LNCAP (cell line): ENCODE results near the gene CDH11.

ENCODE experiments used
- TF ChIP-seq, protein P1 (sequence below): fragments of 450-650 bp; IDR thresholded peaks from 2 replicates; pipeline ENCODE4 v1.5.1; 2017; ENCODE audit warnings: mild to moderate bottlenecking

The CDH11 gene

DNA sequence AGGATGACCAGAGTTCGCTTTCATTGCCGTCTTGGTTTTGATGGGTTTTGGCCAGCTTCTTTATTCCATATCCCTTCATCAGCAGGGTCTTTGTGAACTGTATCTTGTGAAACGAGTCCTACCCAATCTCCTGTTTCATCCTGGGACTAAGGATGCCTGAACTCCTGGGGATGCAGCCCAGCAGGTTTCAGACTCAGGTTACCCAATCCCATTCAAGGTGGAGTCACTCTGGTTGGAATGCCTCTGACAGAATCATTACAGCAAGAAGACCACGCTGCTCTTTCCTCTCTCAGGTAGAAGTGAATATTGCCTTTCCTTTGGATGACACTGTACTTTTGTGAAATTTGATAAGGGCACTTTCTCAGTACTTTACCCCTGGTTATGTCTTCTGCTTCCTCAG lies 98.1 kb downstream of the CDH11 start:
- TF ChIP-seq, protein P1, sequence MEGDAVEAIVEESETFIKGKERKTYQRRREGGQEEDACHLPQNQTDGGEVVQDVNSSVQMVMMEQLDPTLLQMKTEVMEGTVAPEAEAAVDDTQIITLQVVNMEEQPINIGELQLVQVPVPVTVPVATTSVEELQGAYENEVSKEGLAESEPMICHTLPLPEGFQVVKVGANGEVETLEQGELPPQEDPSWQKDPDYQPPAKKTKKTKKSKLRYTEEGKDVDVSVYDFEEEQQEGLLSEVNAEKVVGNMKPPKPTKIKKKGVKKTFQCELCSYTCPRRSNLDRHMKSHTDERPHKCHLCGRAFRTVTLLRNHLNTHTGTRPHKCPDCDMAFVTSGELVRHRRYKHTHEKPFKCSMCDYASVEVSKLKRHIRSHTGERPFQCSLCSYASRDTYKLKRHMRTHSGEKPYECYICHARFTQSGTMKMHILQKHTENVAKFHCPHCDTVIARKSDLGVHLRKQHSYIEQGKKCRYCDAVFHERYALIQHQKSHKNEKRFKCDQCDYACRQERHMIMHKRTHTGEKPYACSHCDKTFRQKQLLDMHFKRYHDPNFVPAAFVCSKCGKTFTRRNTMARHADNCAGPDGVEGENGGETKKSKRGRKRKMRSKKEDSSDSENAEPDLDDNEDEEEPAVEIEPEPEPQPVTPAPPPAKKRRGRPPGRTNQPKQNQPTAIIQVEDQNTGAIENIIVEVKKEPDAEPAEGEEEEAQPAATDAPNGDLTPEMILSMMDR: no peak

DNA sequence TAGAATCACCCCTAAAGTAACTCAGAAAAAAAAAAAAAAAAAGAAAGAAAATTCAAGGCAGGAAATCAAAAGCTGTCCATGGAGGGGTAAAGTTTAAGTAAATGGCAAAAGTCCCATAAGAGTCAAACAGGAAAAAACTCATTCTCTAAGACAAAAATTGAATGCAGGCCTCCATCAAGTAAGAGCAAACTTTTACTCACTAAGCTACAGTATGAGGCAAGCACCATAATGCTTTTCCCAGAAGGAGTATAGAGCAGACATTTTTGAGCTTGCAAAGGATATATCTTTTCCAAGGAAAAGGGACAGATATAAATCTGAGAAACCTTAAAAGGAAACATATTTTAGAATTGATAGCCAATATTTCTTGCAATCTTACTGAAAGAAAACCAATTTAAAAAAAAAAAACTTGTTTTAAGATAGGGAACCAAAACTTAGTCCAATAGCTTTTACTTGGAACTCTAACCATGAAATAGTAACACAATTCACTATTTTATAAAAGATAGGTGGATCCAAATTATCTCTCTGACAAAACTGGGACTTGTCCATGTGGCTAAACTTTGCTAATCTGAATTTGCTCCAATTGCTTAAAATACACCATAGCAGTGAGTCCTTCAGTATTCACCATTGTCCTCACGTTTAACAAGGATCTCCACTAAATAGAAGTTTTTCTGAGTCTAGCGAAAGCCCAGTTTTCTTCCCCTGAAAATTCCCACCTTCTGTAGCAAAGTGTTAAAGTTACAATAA lies 99.8 kb downstream of the CDH11 start:
- TF ChIP-seq, protein P1: no peak

DNA sequence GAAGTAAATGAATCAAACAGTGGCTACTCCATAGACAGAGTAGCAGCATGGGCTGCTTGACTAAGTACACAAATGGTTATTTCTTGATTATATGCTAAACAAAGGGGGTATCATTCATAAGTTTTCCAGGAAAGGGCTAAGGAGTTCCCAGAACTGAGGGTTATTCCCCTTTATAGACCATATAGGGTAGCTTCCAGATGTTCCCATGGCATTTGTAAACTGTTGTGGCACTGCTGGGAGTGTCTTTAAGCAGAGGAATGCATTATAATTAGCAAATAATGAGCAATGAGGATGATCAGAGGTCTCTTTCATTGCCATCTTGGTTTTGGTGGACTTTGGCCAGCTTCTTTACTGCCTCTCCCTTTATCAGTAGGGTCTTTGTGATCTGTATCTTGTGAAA lies 105.1 kb downstream of the CDH11 start:
- TF ChIP-seq, protein P1: no peak

DNA sequence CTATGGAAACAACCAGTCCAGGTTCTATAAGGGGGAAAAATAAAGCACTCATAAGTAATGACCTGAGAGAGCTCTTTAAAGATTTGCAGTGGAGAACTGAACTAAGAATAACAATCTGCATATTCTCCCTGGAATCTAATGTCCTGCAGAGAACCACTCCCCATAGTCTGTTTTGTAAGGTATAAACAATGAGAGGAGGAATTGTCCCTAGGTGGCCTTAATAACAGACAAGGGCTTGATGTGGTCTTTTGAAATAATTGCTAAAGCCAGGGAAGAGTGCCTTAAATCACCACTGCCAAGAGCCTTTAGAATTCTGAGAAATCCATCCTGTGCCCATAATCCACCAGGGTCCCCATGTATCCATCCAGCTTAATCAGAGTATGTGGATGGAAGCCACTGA lies 106.3 kb downstream of the CDH11 start:
- TF ChIP-seq, protein P1: no peak

DNA sequence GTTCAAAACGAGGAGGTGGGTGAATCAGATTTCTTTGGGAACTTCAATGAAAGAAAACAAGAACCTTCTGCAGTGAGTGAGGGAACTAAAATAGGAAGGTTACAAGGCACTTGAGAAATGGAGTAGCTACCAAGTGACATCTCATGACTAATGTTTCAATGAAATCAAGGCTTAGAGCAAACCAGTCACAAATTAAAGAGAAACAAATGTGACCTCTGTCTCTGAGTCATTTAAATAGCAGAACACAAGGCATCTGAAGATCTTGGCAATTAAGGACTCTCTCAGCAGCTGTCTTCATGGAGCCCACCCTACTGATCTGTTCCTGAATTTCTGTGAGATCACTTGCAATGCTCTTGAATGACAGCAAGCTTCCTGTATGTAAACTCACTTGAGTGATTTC lies 109.5 kb downstream of the CDH11 start:
- TF ChIP-seq, protein P1: no peak

DNA sequence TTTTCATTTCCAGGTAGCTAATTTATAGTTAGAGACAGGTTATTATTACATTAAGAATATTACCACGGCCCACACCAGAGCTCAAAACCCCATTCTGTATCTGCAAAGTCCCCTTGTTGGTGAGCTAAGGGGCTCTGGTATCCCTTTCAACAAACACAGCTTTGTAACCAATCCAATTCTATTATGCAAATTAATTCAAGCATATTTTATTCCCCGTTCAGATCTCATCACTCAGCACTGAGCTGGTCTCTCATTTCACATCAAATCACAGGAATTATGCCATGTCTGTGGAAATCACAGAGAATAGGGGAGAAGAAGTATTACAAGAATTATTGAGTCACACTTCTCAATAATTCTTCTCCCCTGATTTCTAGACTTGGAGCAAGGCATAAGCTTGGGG lies 111.7 kb downstream of the CDH11 start:
- TF ChIP-seq, protein P1: no peak

DNA sequence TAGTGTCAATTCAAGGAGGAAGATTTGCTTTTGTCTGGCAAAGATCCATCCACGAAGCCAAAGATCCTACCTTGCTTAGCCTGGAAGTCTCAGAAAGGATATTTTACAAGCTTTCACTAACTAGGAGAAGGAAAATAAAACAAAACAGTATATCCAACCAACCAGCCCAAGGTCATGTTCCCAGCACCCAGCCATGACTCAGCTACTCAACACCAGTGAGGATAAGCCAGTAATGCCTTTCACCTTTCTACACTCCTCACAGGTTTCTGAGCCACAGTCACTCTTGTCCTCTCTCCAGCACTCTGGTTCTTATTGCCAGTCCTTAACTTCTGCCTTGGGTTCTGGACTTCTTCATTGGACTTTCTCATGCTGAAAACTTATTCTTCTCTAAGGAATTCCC lies 116.2 kb downstream of the CDH11 start:
- TF ChIP-seq, protein P1: no peak

DNA sequence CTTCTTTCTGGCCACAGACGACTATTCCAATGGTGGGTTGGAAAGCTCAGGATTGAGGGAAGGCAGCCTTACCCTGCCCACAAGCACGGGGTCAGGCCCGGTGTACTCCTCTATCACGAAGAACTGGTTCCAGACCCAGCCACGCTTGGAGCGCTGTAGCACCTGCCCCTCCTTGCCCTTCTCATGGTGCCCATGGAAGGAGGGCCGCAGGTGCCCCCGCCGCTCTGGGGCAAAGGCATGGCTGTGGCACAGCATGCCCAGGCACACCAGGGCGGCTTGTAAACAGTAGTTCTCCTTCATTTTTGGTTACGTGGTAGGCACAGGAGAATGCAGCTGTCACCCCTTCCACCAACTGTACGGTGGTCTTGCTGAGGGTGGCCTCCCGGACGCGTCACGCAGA lies 117.3 kb downstream of the CDH11 start:
- TF ChIP-seq, protein P1: no peak
